GM21367 (cell line): ENCODE measurements around the gene GNB5.
A peak's percentile ranks its signal among the peaks of the same experiment; 100 is the strongest.
"Not testable (repeated sequence)": the region's sequence is repeated elsewhere in the genome, so short reads cannot be mapped to it uniquely, and the experiment has no call there.

Experiments
- ATAC-seq: cut with Tn5 transposase; IDR thresholded peaks from one replicate; pipeline ENCODE4 v1.9.1; 2021; ENCODE audit not compliant: unreplicated experiment

Gene GNB5

DNA sequence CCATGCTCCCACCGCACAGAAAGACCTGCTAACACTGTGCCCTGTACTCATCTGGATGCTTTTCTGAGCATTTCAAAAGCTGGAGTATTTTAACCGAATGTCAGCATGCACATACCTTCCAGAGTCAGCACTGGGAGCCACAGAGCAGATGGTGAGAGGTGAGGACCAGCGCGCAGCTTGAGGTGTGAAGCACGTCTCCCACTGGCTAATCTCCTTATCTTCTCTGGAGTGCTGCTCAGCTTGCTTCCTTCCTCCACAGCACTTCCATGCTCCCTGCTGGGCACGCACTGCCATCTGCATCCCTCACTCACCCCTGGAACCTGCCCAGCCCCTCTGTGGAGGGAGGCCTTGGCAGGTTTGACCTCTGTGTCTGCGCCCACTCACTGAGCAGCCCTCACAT is at the start of gene GNB5:
TSS of gene GNB5 (minus strand) at position 186 of the 400 bp plus-strand sequence. CDS start 6,716 bp downstream, outside the sequence.
- no peak for ATAC-seq

DNA sequence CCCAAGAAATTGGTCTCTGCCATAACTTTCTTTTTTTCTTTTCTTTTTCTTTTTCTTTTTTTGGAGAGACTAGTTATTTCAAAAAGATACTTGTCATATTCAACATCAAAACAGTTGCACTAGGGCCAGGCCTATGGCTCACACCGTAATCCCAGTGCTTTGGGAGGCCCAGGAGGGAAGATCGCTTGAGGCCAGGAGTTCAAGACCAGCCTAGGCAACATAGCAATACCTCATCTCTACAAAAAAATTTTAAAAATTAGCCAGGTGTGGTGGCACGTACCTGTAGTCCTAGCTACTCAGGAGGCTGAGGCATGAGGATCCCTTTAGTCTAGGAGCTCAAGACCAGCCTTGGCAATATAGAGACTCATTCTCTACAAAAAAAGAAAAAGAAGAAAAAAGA is 49.0 kb upstream of the GNB5 start:
- ATAC-seq = no peak

DNA sequence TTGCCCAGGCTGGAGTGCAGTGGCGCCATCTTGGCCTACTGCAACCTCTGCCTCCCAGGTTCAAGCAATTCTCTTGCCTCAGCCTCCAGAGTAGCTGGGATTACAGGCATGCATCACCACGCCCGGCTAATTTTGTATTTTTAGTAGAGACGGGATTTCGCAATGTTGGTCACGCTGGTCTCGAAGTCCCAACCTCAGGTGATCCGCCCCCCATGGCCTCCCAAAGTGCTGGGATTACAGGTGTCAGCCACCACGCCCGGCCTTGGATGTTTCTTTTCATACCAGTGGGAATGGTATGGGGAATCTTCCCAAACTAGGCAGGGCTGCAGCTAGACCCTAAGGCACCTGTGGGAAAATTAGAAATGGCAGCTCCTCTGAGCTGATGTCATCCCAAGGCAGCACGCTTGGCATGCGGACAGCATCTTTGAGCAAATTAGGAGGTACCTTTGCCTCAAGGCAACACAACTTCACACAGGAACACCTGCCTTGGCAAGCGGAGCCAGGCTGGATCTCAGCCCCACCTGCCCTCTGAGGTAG is 47.9 kb upstream of the GNB5 start:
- not testable (repeated sequence) for ATAC-seq

DNA sequence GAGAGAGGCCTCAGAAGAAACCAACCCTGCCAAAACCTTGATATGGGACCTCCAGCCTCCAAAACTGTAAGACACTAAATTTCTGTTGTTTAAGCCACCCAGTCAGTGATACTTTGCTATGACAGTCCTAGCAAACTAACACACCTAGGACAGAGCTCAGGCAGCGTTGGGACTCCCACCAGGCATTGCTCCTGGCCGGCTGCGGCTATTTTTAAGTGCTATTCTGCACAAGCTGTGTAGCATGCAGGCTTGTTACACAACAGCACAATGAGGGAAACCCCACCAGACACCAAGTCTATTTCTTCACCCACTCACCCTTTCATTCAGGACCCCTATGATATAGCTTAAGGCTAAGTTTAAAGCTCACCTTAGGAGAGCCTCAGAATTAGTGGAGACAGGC is 47.0 kb upstream of the GNB5 start:
- no peak for ATAC-seq

DNA sequence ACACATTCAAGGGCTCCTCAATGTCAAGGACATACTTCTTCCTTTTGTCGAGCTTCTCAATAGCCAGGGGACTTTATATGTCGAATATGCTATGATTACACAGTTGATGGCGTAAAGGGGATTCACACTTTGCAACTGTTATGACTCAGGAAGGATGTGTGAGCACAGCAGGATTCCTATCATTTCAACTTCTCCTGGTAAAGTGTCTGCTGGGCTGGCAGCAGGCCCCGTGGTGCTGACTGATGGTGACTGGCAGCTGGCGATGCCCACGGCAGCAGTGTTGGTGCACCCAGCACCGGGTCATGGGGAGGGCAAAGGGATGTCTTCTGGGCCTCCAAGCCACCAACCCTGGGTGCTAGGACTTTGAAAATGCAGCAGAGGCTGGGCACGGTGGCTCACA is 44.8 kb upstream of the GNB5 start:
- no peak for ATAC-seq

DNA sequence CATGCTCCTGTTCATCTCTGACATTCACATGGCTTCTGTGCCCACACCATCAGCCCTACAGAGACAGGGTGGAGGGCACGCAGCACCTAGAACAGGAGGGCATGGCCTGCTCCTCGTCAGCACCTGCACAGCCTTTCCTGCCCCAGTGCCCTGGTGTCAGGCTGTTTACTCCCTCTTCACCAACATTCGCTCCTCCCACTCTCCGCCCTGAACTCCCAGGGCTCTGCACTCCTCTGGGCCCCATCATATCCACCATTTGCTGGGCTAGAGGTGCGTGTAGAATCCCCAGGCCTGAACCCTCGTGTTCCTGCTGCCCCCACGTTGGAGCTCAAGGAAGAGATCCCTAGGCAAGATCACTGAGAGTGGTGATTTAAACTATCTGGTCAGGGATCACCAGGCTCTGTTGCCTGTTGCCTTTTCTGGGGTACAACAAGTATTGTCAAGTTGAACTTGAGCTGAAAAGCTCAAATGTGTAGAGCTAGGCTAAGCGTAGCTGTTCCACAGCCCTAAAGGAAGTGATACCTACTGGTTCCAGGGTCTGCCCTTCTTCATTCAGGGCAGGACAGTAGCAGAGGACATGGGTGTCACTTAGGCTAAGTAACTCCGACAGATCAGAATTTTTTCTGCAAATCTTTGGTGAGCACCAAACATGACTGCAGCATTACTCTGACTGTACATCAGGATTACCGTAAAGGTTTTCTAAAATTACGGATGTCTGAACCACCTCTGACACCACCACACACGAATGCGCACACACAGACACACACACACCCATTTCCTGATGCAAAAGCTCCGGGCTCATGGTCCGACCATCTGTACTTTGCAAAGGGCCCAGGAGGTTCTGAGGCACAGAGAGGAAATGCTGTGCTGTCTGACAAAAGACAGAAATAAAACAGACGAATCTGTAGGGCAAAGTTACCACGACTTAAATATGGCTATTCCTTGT is 43.7 kb upstream of the GNB5 start:
- peak; percentile 37 for ATAC-seq

DNA sequence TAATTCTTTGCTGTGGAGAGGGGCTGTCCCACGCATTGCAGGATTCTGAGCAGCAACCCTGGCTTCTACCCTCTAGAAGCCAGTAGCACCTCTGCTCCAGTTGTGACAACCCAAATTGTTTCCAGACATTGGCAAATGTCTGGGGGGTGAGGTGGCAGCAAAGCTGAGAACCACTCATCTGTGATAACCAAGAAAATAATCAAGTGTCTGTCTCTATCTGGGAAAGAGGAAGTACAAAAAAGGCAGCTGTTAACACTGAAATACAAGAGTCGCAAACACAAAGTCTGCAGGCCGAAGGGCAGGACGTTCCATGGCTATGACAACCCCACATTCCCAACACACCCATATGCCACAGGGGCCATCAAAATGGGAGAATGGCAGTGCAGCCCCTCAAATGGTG is 42.2 kb upstream of the GNB5 start:
- ATAC-seq = peak; percentile 39

DNA sequence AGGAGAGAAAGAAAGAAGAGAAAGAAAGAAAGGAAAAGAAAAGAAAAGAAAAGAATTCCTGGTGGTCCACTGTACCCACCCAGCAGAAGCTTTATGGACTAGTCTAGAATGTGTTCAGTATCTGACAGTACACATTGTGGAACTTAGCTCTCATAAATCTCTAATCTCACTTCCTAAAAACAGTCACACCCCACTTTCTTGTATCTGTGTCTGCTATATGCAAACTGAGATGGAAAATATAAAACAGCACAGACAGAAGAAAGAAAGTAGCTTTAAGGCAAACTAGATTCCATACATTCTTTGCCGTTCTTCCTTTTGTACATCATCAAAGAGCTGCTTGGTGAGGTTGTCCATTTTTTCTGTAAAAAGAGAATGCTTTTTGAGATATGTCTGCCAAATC is 41.1 kb upstream of the GNB5 start:
- ATAC-seq = peak; percentile 62

DNA sequence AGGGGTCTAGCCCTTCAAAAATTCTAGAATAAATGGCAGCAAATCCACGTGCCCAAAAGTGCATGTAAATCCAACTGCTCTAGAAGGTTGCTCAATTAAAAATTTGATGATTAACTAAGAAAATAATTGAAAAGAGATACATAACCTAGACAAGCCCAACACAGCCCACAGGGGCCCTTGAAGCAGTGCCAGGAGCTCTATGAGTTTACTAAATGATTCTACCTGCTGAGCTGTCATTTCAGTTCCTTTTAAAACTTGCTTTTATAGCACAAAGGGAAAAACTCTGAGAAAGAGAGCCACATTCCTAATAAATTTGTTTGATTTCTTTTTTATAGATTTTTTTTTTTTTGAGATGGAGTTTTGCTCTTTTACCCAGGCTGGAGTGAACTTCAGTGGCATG is 38.9 kb upstream of the GNB5 start:
- no peak for ATAC-seq

DNA sequence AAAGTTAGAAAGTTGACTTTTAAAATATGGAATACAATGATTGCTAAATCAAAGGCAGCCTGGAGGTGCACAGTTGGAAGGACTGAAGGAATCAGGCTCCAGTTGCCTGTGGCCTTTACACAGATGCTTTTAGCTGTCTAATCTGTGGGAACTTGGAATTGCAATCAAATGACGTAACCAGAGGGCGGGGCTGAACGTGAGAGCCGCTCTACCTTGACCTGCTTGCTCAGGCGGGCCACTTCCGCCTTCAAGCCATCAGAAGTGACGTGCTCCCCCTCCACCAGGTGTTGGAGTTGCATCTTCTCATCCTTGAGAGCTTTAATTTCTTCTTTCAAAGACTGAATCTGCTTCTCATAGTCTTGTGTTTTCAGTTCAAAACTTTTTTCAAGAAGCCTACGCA is 37.7 kb upstream of the GNB5 start:
- no peak for ATAC-seq

DNA sequence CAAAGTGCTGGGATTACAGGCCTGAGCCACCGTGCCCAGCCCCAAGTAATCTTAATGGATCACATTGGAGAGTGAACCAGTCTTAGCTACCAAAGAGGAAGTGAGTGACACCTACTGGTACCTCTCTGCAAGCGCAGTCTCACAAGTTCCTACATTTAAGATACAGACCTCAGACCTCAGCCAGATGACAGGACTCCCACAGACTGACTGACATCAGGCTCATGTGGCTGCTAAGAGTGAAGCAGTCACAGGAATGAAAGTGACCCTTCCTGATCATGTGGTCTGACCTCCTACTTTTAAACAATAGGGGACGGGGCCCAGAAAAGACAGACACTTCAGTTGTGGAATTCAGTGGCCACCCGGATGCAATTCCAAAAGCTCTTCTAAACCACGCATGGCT is 36.3 kb upstream of the GNB5 start:
- peak; percentile 56 for ATAC-seq

DNA sequence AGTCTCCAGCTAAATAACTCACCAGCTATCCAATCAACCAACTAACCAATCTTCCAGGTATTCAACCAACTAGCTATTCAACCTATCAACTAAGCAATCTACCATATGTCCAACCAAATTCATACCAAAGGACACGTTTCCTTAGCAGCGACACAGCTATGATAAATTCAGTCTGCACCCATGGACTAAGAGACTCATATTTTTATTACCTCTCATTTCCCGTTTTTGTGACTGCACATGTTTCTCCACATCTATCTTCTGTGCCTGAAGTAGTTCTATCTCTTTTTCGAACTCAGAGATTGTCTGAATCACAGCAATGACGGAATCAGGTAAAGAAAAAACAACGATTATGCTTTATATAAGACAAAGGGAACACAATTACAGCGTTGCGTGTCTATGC is 34.0 kb upstream of the GNB5 start:
- no peak for ATAC-seq

DNA sequence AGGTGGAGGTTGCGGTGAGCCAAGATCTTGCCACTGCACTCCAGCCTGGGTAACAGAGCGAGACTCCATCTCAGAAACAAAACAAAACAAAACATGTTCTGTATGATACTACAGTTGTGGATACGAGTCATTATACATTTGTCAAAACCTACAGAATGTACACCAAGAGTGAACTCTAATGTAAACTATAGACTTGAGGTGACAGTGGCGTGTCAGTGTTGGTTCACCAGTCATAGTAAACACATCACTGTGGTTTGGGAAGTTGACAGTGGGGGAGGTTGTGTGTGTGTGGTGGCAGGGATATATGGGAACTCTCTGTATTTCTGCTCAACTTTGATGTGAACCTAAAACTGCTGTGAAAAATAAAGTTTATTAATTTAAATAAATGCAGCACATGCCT is 33.0 kb upstream of the GNB5 start:
- no peak for ATAC-seq

DNA sequence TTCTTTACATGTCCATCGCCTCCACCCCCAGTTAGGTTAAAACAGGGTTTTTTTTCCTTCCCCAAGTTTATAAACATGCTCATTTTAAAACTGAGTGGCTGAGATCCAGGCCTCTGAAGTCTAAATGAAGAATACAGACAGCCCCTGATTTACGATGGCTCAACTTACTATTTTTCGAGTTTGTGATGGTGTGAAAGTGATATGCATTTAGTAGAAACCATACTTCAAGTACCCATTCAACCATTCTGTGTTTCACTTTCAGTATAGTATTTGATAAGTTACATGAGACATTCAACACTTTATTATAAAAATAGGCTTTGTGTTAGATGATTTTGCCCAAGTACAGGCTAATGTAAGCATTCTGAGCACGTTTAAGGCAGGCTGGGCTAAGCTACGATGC is 30.5 kb upstream of the GNB5 start:
- ATAC-seq = peak; percentile 63

DNA sequence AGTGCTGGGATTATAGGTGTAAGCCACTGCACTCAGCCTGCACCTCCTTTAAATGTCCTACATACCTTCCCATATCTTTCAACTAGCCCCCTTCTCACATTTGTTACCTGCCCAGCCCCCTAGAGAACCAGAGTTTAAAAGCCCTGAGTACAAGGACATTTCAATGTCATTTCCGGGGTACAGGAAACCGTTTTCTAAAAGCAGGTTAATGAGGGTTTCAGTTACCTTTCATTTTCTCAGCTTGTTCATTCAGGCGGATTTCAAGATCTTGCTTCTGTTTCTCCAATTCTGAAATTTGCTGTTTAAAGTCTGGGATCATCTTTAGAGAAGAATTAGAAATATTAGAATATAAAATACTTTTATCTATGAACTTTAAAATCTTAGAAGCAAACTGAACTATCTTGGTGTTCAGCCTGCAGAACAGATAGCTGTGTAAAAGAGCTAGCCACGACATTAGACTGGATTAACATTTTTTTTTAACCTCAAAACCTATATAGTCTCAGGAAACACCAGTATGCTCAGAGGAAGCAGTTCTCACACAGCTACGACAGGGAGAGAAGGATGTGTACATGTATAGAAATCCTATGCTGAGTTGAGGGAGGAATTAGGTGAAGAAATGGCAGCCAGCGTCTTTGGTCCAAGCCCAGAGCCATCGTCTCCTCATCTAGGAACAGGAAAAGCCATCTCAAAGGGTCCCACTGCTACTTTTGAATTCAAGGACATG is 29.9 kb upstream of the GNB5 start:
- no peak for ATAC-seq

DNA sequence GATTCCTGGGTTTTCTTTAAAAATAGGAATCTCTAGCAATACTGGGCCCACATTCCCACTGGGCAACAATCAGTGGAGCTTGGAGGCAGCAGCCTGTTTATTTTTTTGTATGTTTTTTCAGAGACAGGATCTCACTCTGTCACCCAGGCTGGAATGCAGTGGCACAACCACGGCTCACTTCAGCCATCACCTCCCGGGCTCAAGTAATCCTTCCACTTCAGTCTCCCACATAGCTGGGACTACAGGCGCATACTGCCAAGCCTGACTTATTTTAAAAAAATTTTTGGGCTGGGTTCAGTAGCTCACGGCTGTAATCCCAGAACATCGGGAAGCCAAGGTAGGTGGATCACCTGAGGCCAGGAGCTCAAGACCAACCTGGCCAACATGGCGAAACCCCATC is 29.1 kb upstream of the GNB5 start:
- ATAC-seq = no peak

DNA sequence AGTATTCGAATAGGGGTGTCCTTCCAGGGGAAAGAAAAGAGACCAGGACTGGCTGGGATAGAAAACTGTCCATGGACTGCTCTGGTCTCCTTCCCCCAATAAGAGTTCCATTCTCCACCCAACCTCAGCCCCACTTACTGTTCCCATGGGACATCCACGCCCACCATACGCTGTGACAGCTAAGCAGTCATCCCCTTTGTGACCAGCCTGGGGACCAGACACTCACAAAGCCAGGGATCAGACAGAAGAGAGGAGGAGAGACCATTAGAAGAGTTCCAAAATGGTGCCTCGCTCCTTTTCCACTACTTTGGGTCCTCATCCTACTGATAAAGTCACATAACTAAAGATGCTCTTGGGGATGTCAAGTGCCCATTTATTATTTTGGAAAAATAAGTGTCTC is 27.6 kb upstream of the GNB5 start:
- ATAC-seq = no peak

DNA sequence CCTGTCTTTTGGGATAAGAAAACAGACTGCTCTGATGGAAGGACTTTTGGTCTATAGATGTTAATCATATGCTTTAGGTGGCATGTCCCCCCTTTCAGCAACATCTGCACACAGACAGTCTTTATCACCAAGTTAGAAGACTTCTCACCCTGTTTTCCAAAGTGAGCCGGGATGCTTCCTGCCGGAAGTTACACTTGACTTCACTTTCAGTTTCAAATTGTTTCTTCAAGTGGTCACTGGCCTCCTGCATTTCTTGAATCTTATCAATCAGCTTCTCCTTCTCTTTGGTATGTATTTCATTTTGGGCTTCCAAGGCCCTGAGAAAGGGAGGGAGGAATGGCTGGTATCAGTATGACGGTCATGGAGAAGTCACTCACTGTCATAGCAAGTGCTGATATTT is 27.2 kb upstream of the GNB5 start:
- no peak for ATAC-seq

DNA sequence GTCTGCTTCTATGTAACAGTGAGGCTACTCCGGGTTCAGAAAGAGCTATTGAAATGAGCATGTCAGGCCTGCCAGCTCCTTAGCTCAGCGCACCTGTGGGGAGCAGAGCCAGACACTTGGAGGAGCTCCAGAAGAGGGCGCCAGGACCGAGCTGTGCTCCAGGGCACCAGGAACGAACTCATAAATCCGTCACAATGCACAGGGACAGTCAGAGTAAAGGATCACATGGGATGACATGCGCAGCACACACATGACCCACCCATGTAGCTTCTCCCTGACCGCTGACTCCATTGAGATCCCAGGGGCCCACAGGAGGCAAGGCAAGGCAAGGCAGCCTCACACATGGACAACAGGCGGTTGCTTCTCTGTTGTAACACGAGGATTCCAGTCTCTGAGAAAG is 26.0 kb upstream of the GNB5 start:
- ATAC-seq = no peak

DNA sequence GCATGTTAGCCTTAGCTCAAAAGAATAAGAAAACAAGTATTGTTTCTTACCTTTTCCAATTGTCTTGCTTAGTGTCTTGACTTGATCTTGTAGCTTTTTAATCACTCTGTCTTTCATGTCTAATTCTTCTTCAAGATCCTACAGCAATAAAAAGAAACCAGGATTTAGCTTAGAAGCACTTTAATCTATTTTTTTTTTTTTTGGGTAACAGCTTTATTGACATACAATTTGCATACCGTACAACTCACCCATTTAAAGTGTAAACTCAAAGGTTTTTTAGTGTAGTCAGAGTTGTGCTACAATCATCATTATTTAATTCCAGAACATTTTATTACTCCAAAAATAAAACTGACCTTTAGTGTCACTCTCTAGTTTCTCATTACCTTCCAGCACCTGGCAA is 23.4 kb upstream of the GNB5 start:
- ATAC-seq = no peak

DNA sequence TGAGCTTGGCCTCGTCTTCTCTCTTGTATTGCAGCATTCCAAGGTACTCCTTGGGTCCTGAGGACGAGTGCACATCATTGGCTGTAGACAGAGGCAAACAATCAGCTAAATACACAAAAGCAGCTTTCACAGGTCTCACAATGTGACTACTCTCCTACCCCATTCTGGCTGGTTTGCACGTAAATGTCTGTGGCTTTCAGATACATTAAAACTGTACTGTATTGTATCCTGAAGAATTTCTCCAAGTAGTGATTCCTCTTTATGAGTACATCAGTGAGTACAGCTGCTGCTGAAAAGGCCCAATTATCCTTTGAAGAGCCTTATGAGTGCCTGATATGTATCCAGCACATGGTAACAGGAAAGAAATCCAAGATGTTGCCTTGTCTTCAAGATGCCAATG is 22.0 kb upstream of the GNB5 start:
- no peak for ATAC-seq

DNA sequence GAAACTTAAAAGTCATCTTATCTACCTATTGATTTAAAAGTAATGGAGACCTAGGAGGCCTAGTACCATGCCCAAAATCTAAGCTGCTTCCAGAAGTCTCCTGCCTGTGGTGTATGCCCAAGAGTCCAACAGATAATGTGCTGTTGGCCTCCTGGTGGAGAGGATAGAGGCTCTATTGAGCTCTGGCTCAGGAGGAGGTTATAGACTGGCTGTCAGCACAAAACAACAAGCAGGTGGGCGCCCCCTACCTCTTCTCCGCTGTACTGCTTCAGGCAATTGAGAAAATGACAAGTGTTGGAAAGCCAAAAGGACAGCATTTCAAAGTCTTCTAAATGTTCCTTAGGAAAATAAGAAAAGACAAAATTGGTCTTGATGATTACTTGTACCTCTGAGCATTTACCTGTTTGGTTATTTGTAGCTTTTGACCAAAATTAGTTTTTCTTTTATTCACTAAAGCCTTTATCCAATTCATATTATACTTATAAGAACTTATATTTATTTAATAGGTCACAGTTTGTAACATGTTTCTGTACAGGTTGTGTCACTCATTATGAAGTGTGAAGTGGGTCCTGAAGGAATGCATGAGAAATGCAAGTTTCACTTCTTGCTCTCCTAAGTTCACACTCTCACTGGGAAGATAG is 17.2 kb upstream of the GNB5 start:
- ATAC-seq = peak; percentile 73
